Measurements from ENCODE around the gene AKT2.

DNA sequence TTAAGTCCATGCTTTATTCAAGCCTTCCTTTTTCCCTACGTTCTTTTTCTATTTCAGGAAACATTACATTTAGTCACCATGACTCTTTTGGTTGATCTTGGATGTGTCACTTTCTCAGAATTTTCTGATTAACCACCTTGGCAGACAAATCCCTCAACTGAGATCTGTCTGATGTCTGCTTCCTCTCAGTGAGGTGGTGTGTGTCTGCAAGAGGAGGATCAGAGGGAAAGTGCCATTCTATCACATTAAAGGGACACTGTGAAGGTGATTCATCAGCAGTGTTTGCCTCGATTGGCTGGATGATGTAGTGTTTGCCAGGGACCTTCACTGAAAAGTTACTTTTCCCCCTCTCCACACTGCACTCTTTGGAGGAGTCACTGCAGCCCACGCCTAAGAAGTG, 55.7 kb downstream of the AKT2 start:
- TF ChIP-seq, protein P1, sequence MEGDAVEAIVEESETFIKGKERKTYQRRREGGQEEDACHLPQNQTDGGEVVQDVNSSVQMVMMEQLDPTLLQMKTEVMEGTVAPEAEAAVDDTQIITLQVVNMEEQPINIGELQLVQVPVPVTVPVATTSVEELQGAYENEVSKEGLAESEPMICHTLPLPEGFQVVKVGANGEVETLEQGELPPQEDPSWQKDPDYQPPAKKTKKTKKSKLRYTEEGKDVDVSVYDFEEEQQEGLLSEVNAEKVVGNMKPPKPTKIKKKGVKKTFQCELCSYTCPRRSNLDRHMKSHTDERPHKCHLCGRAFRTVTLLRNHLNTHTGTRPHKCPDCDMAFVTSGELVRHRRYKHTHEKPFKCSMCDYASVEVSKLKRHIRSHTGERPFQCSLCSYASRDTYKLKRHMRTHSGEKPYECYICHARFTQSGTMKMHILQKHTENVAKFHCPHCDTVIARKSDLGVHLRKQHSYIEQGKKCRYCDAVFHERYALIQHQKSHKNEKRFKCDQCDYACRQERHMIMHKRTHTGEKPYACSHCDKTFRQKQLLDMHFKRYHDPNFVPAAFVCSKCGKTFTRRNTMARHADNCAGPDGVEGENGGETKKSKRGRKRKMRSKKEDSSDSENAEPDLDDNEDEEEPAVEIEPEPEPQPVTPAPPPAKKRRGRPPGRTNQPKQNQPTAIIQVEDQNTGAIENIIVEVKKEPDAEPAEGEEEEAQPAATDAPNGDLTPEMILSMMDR (IDR thresholded peaks at IDR 0.05; ENCODE audit: low read depth, low read length) = no peak
- no peak for TF ChIP-seq EZH2phosphoT487 (IDR thresholded peaks at IDR 0.05; ENCODE audit: low read depth)
